A549 (cell line): ENCODE data around the gene CFAP126. TPM values are rescaled to one million over a fixed set of nuclear protein-coding genes. Genes with fewer than 3 reads are reported as not detected.
"Not testable (repeated sequence)": the region's sequence is repeated elsewhere in the genome, so short reads cannot be mapped to it uniquely, and the experiment has no call there.

Experiments used
- ATAC-seq, 2 experiments: fragments of 200-7000 bp in 1 of 2; fragments of >200 bp in 1 of 2; cut with Nextera tagmentation in 1 of 2; cut with Tn5 transposase in 1 of 2; 3 replicates each; pipeline versions ENCODE4 v1.8.0 to v1.9.1; 2018 to 2020; ENCODE audit warnings: mild to moderate bottlenecking in 1 of 2, moderate library complexity in 1 of 2
- CTCF ChIA-PET: fragments of 300-600 bp; sonication (Branson Sonifier 250); formaldehyde crosslinking; extraction: SDS; loops from one replicate; lab custom pipeline; 2021; ENCODE audit warnings: antibody characterized with exemption, inconsistent platforms; lab: Yijun Ruan, JAX
- POLR2A ChIA-PET: fragments of 350-600 bp; formaldehyde crosslinking; extraction: SDS; loops from one replicate; lab custom pipeline; 2021; ENCODE audit warnings: antibody characterized with exemption, inconsistent platforms; lab: Yijun Ruan, JAX
- DNase-seq, 2 experiments: peaks; one replicate each; pipeline versions ENCODE4 v3.0.0 to v3.0.0-alpha.2; 2011 to 2016; ENCODE audit warnings: low read depth in 1 of 2, low spot score in 1 of 2
- FAIRE-seq: peaks from 2 replicates; lab custom pipeline; 2011; peaks lifted over from hg19 to GRCh38; lab: Jason Lieb, UNC
- H3K27ac ChIP-seq, 2 experiments: fragments of >200 bp; sonication (Bioruptor Twin); formaldehyde crosslinking; 3 replicates each; pipeline ENCODE4 v1.5.1; 2016 to 2017
- H3K4me1 ChIP-seq: fragments of >200 bp; sonication (Bioruptor Twin); formaldehyde crosslinking; 3 replicates; pipeline ENCODE4 v1.6.1; 2016
- H3K4me2 ChIP-seq: fragments of >200 bp; sonication (Bioruptor Twin); formaldehyde crosslinking; 3 replicates; pipeline ENCODE4 v1.6.1; 2016
- H3K4me3 ChIP-seq: fragments of >200 bp; sonication (Bioruptor Twin); formaldehyde crosslinking; 3 replicates; pipeline ENCODE4 v1.5.1; 2016
- H3K9me3 ChIP-seq: fragments of >200 bp; sonication (Bioruptor Twin); formaldehyde crosslinking; 3 replicates; pipeline ENCODE4 v1.6.1; 2016
- BHLHE40 ChIP-seq: IDR thresholded peaks from 2 replicates; pipeline ENCODE4 v1.6.1; 2012; ENCODE audit warnings: low read depth, low read length, inconsistent platforms
- CBX8 ChIP-seq: fragments of 200-600 bp; sonication (generic); IDR thresholded peaks from 2 replicates; pipeline ENCODE4 v1.6.1; 2016
- EP300 ChIP-seq, 2 experiments: fragments of >200 bp; sonication (Bioruptor Twin); formaldehyde crosslinking; IDR thresholded peaks; 2 replicates in 1 of 2; 3 replicates in 1 of 2; pipeline ENCODE4 v1.6.1; 2016 to 2017
- HDAC2 ChIP-seq: fragments of 200-600 bp; sonication (generic); IDR thresholded peaks from 2 replicates; pipeline ENCODE4 v1.6.1; 2016
- HOXA7 ChIP-seq: fragments of 250-450 bp; sonication (Bioruptor Pico); IDR thresholded peaks from 2 replicates; pipeline ENCODE4 v1.5.0; 2020; ENCODE audit warnings: mild to moderate bottlenecking, moderate library complexity
- HOXB5 ChIP-seq: fragments of 250-450 bp; sonication (Bioruptor Pico); IDR thresholded peaks from 2 replicates; pipeline ENCODE4 v1.5.0; 2020; ENCODE audit warnings: mild to moderate bottlenecking, moderate library complexity
- MAZ ChIP-seq: fragments of 150-350 bp; IDR thresholded peaks from 2 replicates; pipeline ENCODE4 v1.6.1; 2014; ENCODE audit warnings: antibody characterized with exemption, low read depth, low read length, borderline replicate concordance
- MYC ChIP-seq: IDR thresholded peaks from 2 replicates; pipeline ENCODE4 v1.6.1; 2012; ENCODE audit warnings: mild to moderate bottlenecking, inconsistent platforms, low read length, improper control_type of control experiment, borderline replicate concordance
- RCOR1 ChIP-seq: fragments of 150-350 bp; IDR thresholded peaks from 2 replicates; pipeline ENCODE4 v1.6.1; 2014; ENCODE audit warnings: antibody characterized with exemption, low read length, low read depth
- REST ChIP-seq: fragments of 200-600 bp; sonication (generic); IDR thresholded peaks from 2 replicates; pipeline ENCODE4 v1.6.1; 2016; ENCODE audit warnings: antibody characterized with exemption, mild to moderate bottlenecking, moderate library complexity
- RFX5 ChIP-seq: fragments of 450-650 bp; IDR thresholded peaks from 2 replicates; pipeline ENCODE4 v1.7.1; 2014; ENCODE audit warnings: antibody characterized with exemption, mild to moderate bottlenecking, moderate library complexity
- TFCP2L1 ChIP-seq: fragments of 250-450 bp; sonication (Bioruptor Pico); IDR thresholded peaks from 2 replicates; pipeline ENCODE4 v1.5.0; 2021; ENCODE audit warnings: mild to moderate bottlenecking
- ZNF302 ChIP-seq: fragments of 250-450 bp; sonication (Bioruptor Pico); IDR thresholded peaks from 2 replicates; pipeline ENCODE4 v1.9.0; 2021; ENCODE audit warnings: inconsistent platforms, mild to moderate bottlenecking, moderate library complexity
- WGBS: methylation state at CpG from one replicate; pipeline ENCODE4 v1.1.6; 2017; ENCODE audit errors: missing lambda C conversion rate; 5-methylcytosine and 5-hydroxymethylcytosine counted together
- polyA plus RNA-seq, 4 experiments: library from polyadenylated mRNA; depleted of rRNA in 3 of 4; stranded (reverse); fragments of >200 nt; fragmentation: RNase III in 1 of 4; extraction: RNeasy Plus Mini Kit Qiagen cat#74134 plus additional on column Dnase treatment in 1 of 4; gene quantifications; 2 replicates in 3 of 4; 3 replicates in 1 of 4; pipeline ENCODE4 v1.2.3, GENCODE V29; 2011 to 2017
- TF ChIP-seq, protein P1 (sequence below): fragments of >200 bp; sonication (Bioruptor Twin); formaldehyde crosslinking; IDR thresholded peaks from 3 replicates; pipeline ENCODE4 v1.5.1; 2016
- TF ChIP-seq, protein P2 (sequence below): IDR thresholded peaks from 2 replicates; pipeline ENCODE4 v1.6.1; 2012
- TF ChIP-seq, protein P3 (sequence below): IDR thresholded peaks from 2 replicates; pipeline ENCODE4 v1.6.1; 2012
- TF ChIP-seq, protein P4 (sequence below): fragments of 250-450 bp; sonication (Bioruptor Pico); IDR thresholded peaks from 2 replicates; pipeline ENCODE4 v1.5.0; 2021; ENCODE audit warnings: mild to moderate bottlenecking, moderate library complexity, borderline replicate concordance
- TF ChIP-seq, protein P5 (sequence below): fragments of 250-450 bp; sonication (Bioruptor Pico); IDR thresholded peaks from 2 replicates; pipeline ENCODE4 v1.5.0; 2020; ENCODE audit warnings: low read depth, mild to moderate bottlenecking, moderate library complexity

The CFAP126 gene
- polyA plus RNA-seq, 2 of the 4 experiments (the other 2 are of a cell fraction) = not detected

DNA sequence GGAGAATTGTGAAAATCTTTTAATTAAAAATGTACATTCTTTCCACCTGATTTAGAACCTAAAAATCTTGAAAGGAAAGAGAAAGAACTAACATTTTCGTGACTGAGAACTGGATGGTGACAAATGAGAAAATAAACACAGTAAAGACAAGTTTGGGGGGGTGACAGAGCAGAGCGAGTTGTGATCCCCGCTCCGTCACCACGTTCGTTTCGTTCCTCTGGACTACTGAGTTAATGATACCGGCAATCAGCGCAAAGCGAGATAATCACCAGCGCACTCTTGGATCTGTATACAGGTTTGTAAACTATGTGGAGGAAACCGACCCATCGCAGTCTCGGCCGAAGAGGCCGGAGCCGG, 31.2 kb upstream of the CFAP126 start (continued):
- no peak for TF ChIP-seq REST
- peak; percentile 18; the same call in 1 of the 2 replicates for TF ChIP-seq HOXA7 (CRISPR knock-in tag)
- no peak for TF ChIP-seq RCOR1
- TF ChIP-seq, protein P1, sequence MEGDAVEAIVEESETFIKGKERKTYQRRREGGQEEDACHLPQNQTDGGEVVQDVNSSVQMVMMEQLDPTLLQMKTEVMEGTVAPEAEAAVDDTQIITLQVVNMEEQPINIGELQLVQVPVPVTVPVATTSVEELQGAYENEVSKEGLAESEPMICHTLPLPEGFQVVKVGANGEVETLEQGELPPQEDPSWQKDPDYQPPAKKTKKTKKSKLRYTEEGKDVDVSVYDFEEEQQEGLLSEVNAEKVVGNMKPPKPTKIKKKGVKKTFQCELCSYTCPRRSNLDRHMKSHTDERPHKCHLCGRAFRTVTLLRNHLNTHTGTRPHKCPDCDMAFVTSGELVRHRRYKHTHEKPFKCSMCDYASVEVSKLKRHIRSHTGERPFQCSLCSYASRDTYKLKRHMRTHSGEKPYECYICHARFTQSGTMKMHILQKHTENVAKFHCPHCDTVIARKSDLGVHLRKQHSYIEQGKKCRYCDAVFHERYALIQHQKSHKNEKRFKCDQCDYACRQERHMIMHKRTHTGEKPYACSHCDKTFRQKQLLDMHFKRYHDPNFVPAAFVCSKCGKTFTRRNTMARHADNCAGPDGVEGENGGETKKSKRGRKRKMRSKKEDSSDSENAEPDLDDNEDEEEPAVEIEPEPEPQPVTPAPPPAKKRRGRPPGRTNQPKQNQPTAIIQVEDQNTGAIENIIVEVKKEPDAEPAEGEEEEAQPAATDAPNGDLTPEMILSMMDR = no peak
- TF ChIP-seq EP300 (IDR thresholded peaks at IDR 0.05) = no peak
- TF ChIP-seq MAZ = no peak
- TF ChIP-seq BHLHE40 = no peak
- TF ChIP-seq MYC = no peak
- TF ChIP-seq, protein P2, sequence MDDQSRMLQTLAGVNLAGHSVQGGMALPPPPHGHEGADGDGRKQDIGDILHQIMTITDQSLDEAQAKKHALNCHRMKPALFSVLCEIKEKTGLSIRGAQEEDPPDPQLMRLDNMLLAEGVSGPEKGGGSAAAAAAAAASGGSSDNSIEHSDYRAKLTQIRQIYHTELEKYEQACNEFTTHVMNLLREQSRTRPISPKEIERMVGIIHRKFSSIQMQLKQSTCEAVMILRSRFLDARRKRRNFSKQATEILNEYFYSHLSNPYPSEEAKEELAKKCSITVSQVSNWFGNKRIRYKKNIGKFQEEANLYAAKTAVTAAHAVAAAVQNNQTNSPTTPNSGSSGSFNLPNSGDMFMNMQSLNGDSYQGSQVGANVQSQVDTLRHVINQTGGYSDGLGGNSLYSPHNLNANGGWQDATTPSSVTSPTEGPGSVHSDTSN = no peak
- TF ChIP-seq TFCP2L1 (CRISPR knock-in tag) = no peak

DNA sequence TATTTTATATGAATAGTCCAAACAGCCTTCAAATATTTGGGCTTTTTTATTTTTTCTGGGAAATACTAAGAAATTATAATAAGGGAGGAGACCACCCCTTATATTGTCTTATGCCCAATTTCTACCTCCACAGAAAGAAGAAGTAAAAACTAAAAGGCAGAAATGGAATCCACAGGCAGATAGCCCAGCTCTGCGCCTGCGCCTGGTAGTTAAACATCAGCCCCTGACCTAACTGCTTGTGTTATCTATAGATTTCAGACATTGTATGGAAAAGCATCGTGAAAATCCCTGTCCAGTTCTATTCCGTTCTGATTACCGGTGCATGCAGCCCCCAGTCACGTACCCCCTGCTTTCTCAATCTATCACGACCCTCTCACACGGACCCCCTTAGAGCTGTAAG, 29.4 kb upstream of the CFAP126 start:
- Histone ChIP-seq H3K27ac (peak overlapping the region in 1 of 2 experiments; percentile 97; a peak in 3 of 6 replicates), H3K4me1 (peaks cover 21% of the 10 kb centered on the region)
- ChIA-PET POLR2A (interaction anchor here (1.8 kb wide), 1 partner anchor 7 kb away, joined by 11 read pairs; no protein-coding TSS in a partner anchor), CTCF (interaction anchor here (1.2 kb wide), 1 partner anchor 15 kb away, joined by 3 read pairs; no protein-coding TSS in a partner anchor)
- not testable (repeated sequence) for H3K9me3 ChIP-seq, H3K4me3 ChIP-seq, ATAC-seq, FAIRE-seq, H3K4me2 ChIP-seq, DNase-seq
- WGBS = 96% methylated on average over 8 of the region's 8 CpGs

GRCh38 chr1:161393151-161393550, 25.5 kb upstream of the CFAP126 start:
- TF ChIP-seq CBX8 = no peak
- TF ChIP-seq, protein P3, sequence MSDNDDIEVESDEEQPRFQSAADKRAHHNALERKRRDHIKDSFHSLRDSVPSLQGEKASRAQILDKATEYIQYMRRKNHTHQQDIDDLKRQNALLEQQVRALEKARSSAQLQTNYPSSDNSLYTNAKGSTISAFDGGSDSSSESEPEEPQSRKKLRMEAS = no peak
- no peak for TF ChIP-seq HOXB5
- no peak for TF ChIP-seq TFCP2L1 (CRISPR knock-in tag)
- TF ChIP-seq REST = no peak
- TF ChIP-seq, protein P4, sequence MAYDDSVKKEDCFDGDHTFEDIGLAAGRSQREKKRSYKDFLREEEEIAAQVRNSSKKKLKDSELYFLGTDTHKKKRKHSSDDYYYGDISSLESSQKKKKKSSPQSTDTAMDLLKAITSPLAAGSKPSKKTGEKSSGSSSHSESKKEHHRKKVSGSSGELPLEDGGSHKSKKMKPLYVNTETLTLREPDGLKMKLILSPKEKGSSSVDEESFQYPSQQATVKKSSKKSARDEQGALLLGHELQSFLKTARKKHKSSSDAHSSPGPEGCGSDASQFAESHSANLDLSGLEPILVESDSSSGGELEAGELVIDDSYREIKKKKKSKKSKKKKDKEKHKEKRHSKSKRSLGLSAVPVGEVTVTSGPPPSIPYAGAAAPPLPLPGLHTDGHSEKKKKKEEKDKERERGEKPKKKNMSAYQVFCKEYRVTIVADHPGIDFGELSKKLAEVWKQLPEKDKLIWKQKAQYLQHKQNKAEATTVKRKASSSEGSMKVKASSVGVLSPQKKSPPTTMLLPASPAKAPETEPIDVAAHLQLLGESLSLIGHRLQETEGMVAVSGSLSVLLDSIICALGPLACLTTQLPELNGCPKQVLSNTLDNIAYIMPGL (CRISPR knock-in tag) = no peak
- no peak for TF ChIP-seq RFX5
- no peak for TF ChIP-seq BHLHE40
- no peak for TF ChIP-seq ZNF302 (CRISPR knock-in tag)
- no peak for TF ChIP-seq EP300 (IDR thresholded peaks at IDR 0.05)
- TF ChIP-seq HDAC2 = no peak
- TF ChIP-seq, protein P5, sequence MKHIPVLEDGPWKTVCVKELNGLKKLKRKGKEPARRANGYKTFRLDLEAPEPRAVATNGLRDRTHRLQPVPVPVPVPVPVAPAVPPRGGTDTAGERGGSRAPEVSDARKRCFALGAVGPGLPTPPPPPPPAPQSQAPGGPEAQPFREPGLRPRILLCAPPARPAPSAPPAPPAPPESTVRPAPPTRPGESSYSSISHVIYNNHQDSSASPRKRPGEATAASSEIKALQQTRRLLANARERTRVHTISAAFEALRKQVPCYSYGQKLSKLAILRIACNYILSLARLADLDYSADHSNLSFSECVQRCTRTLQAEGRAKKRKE (CRISPR knock-in tag) = no peak
- H3K4me2 ChIP-seq = no peak overlapping the region
- DNase-seq (no peak), ATAC-seq (no peak), FAIRE-seq (no peak)
- ChIA-PET CTCF (no interaction called here), POLR2A (no interaction called here)
- no peak overlapping the region for H3K4me3 ChIP-seq
- H3K27ac ChIP-seq = no peak overlapping the region
- H3K9me3 ChIP-seq = no peaks in the 10 kb centered on the region
- H3K4me1 ChIP-seq = peaks cover 17% of the 10 kb centered on the region
